PFSK-1 (cell line): ENCODE measurements around the gene PMFBP1.

Experiments
- TAF1 ChIP-seq: IDR thresholded peaks from 2 replicates; pipeline ENCODE4 v1.6.1; 2012; ENCODE audit warnings: low read length, control low read depth, borderline replicate concordance; ENCODE audit not compliant: insufficient read depth
- TF ChIP-seq, protein P1 (sequence below), 2 experiments: IDR thresholded peaks; 2 replicates each; pipeline versions ENCODE4 v1.6.1 to v1.8.0; 2011 to 2012; ENCODE audit warnings: low read depth in 2 of 2, low read length in 2 of 2, control low read depth in 1 of 2, inconsistent platforms in 1 of 2, mild to moderate bottlenecking in 1 of 2, moderate library complexity in 1 of 2; ENCODE audit not compliant: insufficient read depth in 1 of 2

DNA sequence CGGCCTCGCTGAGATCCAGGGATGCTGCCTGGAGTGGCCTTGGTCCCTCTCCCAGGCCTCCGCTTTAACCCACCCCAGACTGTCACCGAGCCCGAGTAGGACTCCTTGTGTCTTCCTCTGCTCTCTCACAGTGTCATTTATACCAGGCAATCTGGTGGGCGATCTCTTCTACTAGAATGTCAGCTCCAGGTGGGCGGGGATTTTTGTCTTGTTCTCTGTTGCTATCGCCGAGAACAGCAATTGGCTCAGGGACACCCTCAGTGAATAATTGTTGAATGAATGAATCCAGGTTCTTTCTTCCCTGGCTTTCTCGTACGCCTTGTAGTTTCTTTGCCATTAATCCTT, 77.7 kb downstream of the PMFBP1 start:
- TF ChIP-seq, protein P1, sequence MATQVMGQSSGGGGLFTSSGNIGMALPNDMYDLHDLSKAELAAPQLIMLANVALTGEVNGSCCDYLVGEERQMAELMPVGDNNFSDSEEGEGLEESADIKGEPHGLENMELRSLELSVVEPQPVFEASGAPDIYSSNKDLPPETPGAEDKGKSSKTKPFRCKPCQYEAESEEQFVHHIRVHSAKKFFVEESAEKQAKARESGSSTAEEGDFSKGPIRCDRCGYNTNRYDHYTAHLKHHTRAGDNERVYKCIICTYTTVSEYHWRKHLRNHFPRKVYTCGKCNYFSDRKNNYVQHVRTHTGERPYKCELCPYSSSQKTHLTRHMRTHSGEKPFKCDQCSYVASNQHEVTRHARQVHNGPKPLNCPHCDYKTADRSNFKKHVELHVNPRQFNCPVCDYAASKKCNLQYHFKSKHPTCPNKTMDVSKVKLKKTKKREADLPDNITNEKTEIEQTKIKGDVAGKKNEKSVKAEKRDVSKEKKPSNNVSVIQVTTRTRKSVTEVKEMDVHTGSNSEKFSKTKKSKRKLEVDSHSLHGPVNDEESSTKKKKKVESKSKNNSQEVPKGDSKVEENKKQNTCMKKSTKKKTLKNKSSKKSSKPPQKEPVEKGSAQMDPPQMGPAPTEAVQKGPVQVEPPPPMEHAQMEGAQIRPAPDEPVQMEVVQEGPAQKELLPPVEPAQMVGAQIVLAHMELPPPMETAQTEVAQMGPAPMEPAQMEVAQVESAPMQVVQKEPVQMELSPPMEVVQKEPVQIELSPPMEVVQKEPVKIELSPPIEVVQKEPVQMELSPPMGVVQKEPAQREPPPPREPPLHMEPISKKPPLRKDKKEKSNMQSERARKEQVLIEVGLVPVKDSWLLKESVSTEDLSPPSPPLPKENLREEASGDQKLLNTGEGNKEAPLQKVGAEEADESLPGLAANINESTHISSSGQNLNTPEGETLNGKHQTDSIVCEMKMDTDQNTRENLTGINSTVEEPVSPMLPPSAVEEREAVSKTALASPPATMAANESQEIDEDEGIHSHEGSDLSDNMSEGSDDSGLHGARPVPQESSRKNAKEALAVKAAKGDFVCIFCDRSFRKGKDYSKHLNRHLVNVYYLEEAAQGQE (IDR thresholded peaks at IDR 0.05; ENCODE audit: insufficient read depth in 1 of 2, low read depth in 2 of 2, low read length in 2 of 2), result no peak
- TF ChIP-seq TAF1, result no peak
